ENCODE measurements around the gene PARD3.

Gene PARD3

GRCh38 chr10:34166823-34167222 is 648.3 kb downstream of the PARD3 start:
- no peak for DNase-seq

- DNase-seq: no peak
These were observed 648.7 kb downstream of the PARD3 start for GRCh38 chr10:34166354-34166753.

DNA sequence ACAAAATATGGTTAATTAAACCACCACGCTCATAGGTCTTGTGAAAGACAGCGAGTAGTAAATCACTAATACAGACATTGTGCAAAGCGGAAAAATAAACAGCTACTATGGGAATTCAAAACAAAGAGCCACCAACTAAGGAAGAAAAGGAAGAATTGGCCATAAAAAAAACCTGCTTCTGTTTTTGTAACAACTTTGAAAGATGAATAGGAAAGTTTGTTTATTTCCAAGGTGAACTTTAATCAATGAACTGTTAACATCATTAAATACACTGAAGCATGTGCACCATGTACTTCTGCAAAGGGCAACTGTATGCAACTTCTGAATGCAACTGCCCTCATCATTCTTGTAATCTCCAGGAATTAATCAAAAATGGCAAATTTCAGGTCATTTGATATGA is 651.1 kb downstream of the PARD3 start:
- DNase-seq: no peak

GRCh38 chr10:34163075-34163905 is 651.8 kb downstream of the PARD3 start:
- no peak for DNase-seq

DNA sequence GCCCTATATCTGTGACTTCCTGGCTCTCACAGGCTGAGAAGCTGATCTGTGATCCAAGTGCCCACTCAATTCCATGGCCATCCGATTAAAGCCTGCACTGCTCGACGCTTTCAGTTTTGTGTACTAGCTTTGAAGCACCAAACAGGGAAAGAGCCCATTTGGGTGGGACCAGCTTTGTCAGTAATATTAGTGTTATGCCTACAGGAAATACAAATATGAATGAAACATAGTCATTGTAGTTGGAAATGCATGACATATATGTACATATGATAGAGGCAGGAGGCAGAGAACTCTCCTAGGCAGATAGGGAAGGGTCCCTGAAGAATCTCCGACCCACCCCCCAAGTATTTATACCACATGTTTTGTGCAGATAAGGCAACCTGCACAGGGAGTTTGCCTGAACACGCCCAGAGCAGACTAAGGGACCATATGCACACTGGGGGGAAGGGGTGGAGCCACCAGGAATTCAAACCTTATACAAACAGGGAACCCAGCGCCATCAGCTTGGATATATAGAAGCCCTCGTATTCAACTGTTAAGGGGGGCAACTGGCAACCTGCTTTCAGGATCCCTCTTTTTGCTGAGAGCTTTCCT is 653.2 kb downstream of the PARD3 start:
- no peak for DNase-seq

GRCh38 chr10:34160595-34160994 is 654.5 kb downstream of the PARD3 start:
- no peak for DNase-seq

- DNase-seq: no peak
These were observed 657.6 kb downstream of the PARD3 start for GRCh38 chr10:34157501-34157900.

GRCh38 chr10:34156781-34157425 is 658.2 kb downstream of the PARD3 start:
- DNase-seq: no peak

DNA sequence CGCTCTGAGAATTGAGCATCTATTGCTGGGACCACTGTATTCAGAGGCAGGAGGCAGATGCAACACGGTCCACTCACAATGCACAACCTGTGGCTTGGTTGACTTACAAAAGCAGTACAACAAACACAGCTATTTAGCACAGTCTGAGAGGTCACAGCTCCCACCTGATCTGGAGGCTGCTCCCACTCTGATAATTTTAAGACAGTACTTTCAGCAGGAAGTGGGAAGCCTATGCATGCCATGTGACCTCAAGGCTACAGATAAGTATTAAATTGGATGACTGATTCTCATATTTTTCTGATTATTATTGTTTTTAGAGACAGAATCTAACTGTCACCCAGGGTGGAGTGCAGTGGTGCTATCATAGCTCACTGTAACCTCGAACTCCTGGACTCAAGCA is 659.3 kb downstream of the PARD3 start:
- DNase-seq: no peak

GRCh38 chr10:34154383-34154900 is 660.7 kb downstream of the PARD3 start:
- no peak for DNase-seq

- DNase-seq: no peak
These were observed 661.3 kb downstream of the PARD3 start for GRCh38 chr10:34153663-34154382.

DNA sequence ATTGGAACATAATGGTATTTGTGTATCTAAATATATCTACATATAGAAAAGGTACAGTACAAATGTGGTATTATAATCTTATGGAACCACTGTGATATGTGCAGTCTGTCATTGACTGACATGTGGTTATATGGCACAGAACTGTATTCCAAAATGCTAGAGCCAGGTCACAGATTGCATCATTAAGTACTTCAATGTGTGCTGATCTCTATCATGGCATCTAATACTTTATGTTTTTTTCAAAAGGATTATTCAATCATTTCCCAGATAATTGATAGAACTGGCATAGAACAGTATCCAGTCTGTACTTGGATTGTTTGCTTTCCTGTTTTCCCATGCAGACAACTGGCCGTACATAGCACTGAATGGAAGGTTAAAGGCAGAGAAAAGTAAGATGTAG is 662.7 kb downstream of the PARD3 start:
- no peak for DNase-seq

- no peak for DNase-seq
These were observed 663.2 kb downstream of the PARD3 start for GRCh38 chr10:34151931-34152330.

GRCh38 chr10:34151481-34151880 is 663.6 kb downstream of the PARD3 start:
- no peak for DNase-seq

- DNase-seq: no peak
These were observed 665.0 kb downstream of the PARD3 start for GRCh38 chr10:34150103-34150502.

GRCh38 chr10:34148305-34148657 is 666.8 kb downstream of the PARD3 start:
- DNase-seq: no peak

- no peak for DNase-seq
These were observed 667.3 kb downstream of the PARD3 start for GRCh38 chr10:34147641-34148304.

DNA sequence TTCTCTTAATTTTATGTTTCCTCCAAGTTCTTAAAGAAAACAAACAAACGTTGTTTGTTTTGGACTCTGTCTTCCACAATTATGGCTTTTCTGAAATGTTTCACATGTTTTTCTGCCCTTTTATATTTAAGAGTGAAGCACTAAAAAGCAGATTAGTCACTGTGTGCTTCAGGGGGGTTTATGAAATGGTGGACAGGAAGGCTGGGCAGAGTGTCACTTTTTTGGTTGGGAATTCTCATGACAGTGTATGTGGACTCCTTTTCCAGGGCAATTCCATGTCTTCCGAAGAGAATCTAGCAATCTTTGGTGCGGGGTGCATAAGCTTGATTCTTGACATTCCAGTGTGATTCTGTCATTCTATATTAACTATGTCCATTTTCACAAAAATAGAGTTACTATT is 669.4 kb downstream of the PARD3 start:
- no peak for DNase-seq

GRCh38 chr10:34143466-34143865 is 671.6 kb downstream of the PARD3 start:
- DNase-seq: no peak

- DNase-seq: no peak
These were observed 673.9 kb downstream of the PARD3 start for GRCh38 chr10:34141032-34141680.

DNA sequence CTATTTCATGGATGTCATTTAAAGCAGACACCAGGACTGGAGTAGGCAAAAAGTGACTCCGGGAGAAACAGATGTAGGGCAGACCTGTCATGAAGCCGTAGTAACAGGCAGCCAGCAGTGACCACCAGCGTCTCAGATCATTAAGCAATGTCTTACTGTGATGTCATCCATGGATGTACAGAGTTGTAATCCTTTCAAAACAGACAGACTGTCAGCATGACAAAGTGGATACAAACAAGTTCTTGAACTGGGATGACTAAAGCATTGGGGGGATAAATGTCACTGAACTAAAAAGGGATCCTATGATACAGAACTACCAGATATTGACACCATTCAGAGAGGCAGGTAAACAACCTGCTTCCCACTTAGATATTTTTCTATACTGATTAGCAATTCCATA is 675.5 kb downstream of the PARD3 start:
- no peak for DNase-seq

- DNase-seq: no peak
These were observed 677.1 kb downstream of the PARD3 start for GRCh38 chr10:34137955-34138354.
